ENCODE results near the gene PIP5K1B.

The PIP5K1B gene

DNA sequence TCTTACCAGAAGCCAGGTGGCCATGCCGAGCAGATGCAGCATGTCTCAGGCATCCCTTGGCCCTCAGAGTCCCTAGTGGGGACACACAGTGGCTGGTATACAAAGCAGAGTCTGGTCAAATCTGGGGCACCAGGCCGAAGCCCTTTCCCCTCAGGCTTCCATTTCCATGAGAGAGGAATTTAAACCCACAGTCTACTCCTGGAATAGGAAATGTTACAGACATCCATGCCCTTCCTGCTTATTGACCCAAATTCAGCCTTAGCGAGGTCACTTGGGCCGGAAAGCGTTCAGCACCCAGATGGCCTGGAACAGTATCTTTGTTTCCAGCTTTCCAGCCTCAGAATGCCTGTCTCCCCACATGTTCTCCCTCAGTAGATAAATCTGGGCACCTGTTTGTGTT, 131.7 kb downstream of the PIP5K1B start:
- Histone ChIP-seq H3F3A (ENCODE audit: control insufficient read depth, insufficient read depth) (no peaks in the 10 kb centered on the region), H3K9me2 (replicated peaks; ENCODE audit: control insufficient read depth, low read length) (no peaks in the 10 kb centered on the region), H3K4me2 (ENCODE audit: low read length) (no peak overlapping the region), H3K9me3 (ENCODE audit: control insufficient read depth, insufficient read depth, low read length) (no peaks in the 10 kb centered on the region), H3K79me2 (ENCODE audit: control insufficient read depth, low read length) (no peaks in the 10 kb centered on the region), H4K20me1 (ENCODE audit: control insufficient read depth, insufficient read depth, low read depth, low read length) (no peaks in the 10 kb centered on the region), H3K36me3 (ENCODE audit: control insufficient read depth, low read length) (no peaks in the 10 kb centered on the region), H3K27ac (ENCODE audit: low read depth, low read length) (no peak overlapping the region), H3K4me3 (ENCODE audit: low read length) (no peak overlapping the region), H3K27me3 (ENCODE audit: control insufficient read depth, low read length) (peaks cover 3% of the 10 kb centered on the region; the same call in 1 of the 2 replicates), H3K4me1 (ENCODE audit: control insufficient read depth, low read length) (no peaks in the 10 kb centered on the region)
- TF ChIP-seq, protein P1, sequence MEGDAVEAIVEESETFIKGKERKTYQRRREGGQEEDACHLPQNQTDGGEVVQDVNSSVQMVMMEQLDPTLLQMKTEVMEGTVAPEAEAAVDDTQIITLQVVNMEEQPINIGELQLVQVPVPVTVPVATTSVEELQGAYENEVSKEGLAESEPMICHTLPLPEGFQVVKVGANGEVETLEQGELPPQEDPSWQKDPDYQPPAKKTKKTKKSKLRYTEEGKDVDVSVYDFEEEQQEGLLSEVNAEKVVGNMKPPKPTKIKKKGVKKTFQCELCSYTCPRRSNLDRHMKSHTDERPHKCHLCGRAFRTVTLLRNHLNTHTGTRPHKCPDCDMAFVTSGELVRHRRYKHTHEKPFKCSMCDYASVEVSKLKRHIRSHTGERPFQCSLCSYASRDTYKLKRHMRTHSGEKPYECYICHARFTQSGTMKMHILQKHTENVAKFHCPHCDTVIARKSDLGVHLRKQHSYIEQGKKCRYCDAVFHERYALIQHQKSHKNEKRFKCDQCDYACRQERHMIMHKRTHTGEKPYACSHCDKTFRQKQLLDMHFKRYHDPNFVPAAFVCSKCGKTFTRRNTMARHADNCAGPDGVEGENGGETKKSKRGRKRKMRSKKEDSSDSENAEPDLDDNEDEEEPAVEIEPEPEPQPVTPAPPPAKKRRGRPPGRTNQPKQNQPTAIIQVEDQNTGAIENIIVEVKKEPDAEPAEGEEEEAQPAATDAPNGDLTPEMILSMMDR (IDR thresholded peaks at IDR 0.05; ENCODE audit: low read depth, low read length, poor library complexity, severe bottlenecking) = no peak
- TF ChIP-seq EZH2phosphoT487 (IDR thresholded peaks at IDR 0.05; ENCODE audit: borderline replicate concordance, low read length) = no peak

DNA sequence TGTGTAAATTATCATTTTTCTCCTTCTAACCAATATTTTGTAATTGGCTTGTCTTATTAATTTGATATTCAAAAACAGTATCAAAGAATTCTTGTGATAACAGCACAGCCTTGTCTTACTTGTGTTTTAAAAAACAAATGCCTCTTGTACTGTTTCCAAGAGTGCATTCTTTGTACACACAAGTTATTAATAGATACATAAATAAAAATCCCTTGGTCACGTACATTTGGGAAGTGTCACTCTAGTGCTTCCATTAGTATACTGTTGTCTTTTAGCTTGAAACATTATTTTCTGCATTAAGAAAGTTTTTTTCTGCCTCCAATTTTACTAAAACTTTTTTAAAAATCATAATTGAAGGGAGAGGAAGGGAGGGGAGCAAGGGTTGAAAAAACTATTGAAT, 133.2 kb downstream of the PIP5K1B start:
- no peak for TF ChIP-seq EZH2phosphoT487 (IDR thresholded peaks at IDR 0.05; ENCODE audit: borderline replicate concordance, low read length)
- TF ChIP-seq, protein P1 (IDR thresholded peaks at IDR 0.05; ENCODE audit: low read depth, low read length, poor library complexity, severe bottlenecking) = no peak
- no peaks in the 10 kb centered on the region for H3K9me2 ChIP-seq (replicated peaks; ENCODE audit: control insufficient read depth, low read length)
- H3K9me3 ChIP-seq (ENCODE audit: control insufficient read depth, insufficient read depth, low read length) = no peaks in the 10 kb centered on the region
- no peaks in the 10 kb centered on the region for H4K20me1 ChIP-seq (ENCODE audit: control insufficient read depth, insufficient read depth, low read depth, low read length)
- H3K4me3 ChIP-seq (ENCODE audit: low read length) = no peak overlapping the region
- H3F3A ChIP-seq (ENCODE audit: control insufficient read depth, insufficient read depth) = no peaks in the 10 kb centered on the region
- no peaks in the 10 kb centered on the region for H3K4me1 ChIP-seq (ENCODE audit: control insufficient read depth, low read length)
- no peaks in the 10 kb centered on the region for H3K36me3 ChIP-seq (ENCODE audit: control insufficient read depth, low read length)
- no peaks in the 10 kb centered on the region for H3K79me2 ChIP-seq (ENCODE audit: control insufficient read depth, low read length)
- H3K27ac ChIP-seq (ENCODE audit: low read depth, low read length) = no peak overlapping the region
- H3K27me3 ChIP-seq (ENCODE audit: control insufficient read depth, low read length) = peaks cover 3% of the 10 kb centered on the region; the same call in 1 of the 2 replicates
- H3K4me2 ChIP-seq (ENCODE audit: low read length) = no peak overlapping the region

DNA sequence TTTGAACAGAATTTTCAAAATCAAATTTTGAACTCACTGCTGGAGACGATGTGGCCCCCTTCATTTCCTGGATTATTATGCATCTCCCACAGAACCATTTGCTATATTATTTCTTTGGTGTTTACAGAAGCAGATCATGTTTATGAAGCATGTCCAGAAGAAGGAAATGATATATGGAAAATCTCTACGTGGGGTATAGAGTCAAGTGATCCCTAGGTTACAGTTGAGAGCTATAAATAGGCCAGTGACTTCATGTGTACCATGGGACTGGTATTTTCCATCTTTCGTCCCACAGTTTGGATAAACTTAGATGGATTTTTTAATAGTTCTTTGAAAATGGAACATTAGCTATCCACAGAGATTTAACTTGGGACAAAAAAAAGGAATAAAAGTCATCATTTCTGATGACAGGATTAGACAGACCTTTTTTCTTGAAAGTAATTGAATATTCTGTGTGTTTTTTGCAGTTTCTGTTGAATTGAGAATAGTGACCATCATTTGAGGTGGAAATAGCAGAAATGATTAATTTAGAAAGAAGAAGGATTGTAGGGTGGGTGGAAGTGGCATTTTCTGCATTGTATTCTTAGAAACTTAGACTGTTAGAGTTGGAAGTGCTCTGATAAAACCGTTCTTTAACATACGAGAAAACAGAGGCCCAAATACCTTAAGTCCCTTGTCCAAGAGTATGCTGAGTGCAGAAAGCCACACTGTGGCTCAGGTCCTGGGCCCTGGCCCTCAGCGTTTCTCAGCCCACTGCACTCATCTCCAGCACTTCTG, 136.4 kb downstream of the PIP5K1B start:
- Histone ChIP-seq H3F3A (ENCODE audit: control insufficient read depth, insufficient read depth) (no peaks in the 10 kb centered on the region), H3K9me2 (replicated peaks; ENCODE audit: control insufficient read depth, low read length) (no peaks in the 10 kb centered on the region), H3K4me2 (ENCODE audit: low read length) (no peak overlapping the region), H3K9me3 (ENCODE audit: control insufficient read depth, insufficient read depth, low read length) (no peaks in the 10 kb centered on the region), H3K79me2 (ENCODE audit: control insufficient read depth, low read length) (no peaks in the 10 kb centered on the region), H3K27me3 (ENCODE audit: control insufficient read depth, low read length) (no peaks in the 10 kb centered on the region), H4K20me1 (ENCODE audit: control insufficient read depth, insufficient read depth, low read depth, low read length) (no peaks in the 10 kb centered on the region), H3K36me3 (ENCODE audit: control insufficient read depth, low read length) (no peaks in the 10 kb centered on the region), H3K4me1 (ENCODE audit: control insufficient read depth, low read length) (no peaks in the 10 kb centered on the region), H3K27ac (ENCODE audit: low read depth, low read length) (no peak overlapping the region), H3K4me3 (ENCODE audit: low read length) (no peak overlapping the region)
- no peak for TF ChIP-seq EZH2phosphoT487 (IDR thresholded peaks at IDR 0.05; ENCODE audit: borderline replicate concordance, low read length)
- TF ChIP-seq, protein P1 (IDR thresholded peaks at IDR 0.05; ENCODE audit: low read depth, low read length, poor library complexity, severe bottlenecking) = no peak
